ENCODE results near the gene OBSCN. TPM values are rescaled to one million over a fixed set of nuclear protein-coding genes. Genes with fewer than 3 reads are reported as not detected.
"Not testable (repeated sequence)": the region's sequence is repeated elsewhere in the genome, so short reads cannot be mapped to it uniquely, and the experiment has no call there.

OBSCN gene
- total RNA-seq, 2 experiments from 2014 or later: 6.6 to 8.0 TPM

- POLR2A ChIA-PET: no interaction called here
- Mint-ChIP-seq H3K4me1 (no peaks in the 10 kb centered on the region), H3K27ac (no peak overlapping the region), H3K4me3 (no peak overlapping the region), H3K27me3 (no peaks in the 10 kb centered on the region), H3K36me3 (ENCODE audit: low read depth) (no peaks in the 10 kb centered on the region), H3K9me3 (peaks cover 3% of the 10 kb centered on the region)
- CTCF ChIA-PET: interaction anchor here (0.9 kb wide), 1 partner anchor 14 kb away, joined by 3 read pairs; no protein-coding TSS in a partner anchor
- no peak for DNase-seq
Measured at GRCh38 chr1:228261706-228262105, 53.9 kb downstream of the OBSCN start.

GRCh38 chr1:228262475-228262874 lies 54.6 kb downstream of the OBSCN start:
- POLR2A ChIA-PET: interaction anchor here (0.8 kb wide), 1 partner anchor 9 kb away, joined by 4 read pairs; no protein-coding TSS in a partner anchor
- H3K27me3 Mint-ChIP-seq: no peaks in the 10 kb centered on the region
- CTCF ChIA-PET: no interaction called here

GRCh38 chr1:228263636-228264035 lies 55.8 kb downstream of the OBSCN start:
- no peak overlapping the region for H3K27ac Mint-ChIP-seq
- peaks cover 3% of the 10 kb centered on the region for H3K9me3 Mint-ChIP-seq
- H3K4me3 Mint-ChIP-seq: no peak overlapping the region
- CTCF ChIA-PET: no interaction called here
- no peaks in the 10 kb centered on the region for H3K36me3 Mint-ChIP-seq (ENCODE audit: low read depth)
- POLR2A ChIA-PET: no interaction called here
- no peaks in the 10 kb centered on the region for H3K27me3 Mint-ChIP-seq
- no peaks in the 10 kb centered on the region for H3K4me1 Mint-ChIP-seq
- DNase-seq: no peak

More at GRCh38 chr1:228262475-228262874, 54.6 kb downstream of the OBSCN start:
- Mint-ChIP-seq H3K4me1 (no peaks in the 10 kb centered on the region), H3K9me3 (peaks cover 3% of the 10 kb centered on the region), H3K27ac (no peak overlapping the region), H3K36me3 (ENCODE audit: low read depth) (no peaks in the 10 kb centered on the region), H3K4me3 (no peak overlapping the region)
- no peak for DNase-seq

- no peak overlapping the region for H3K27ac Mint-ChIP-seq
- DNase-seq: no peak
- POLR2A ChIA-PET: no interaction called here
- CTCF ChIA-PET: no interaction called here
- peaks cover 3% of the 10 kb centered on the region for H3K9me3 Mint-ChIP-seq
- no peak overlapping the region for H3K4me3 Mint-ChIP-seq
- H3K36me3 Mint-ChIP-seq (ENCODE audit: low read depth): no peaks in the 10 kb centered on the region
- H3K4me1 Mint-ChIP-seq: no peaks in the 10 kb centered on the region
- H3K27me3 Mint-ChIP-seq: no peaks in the 10 kb centered on the region
Measured at GRCh38 chr1:228264090-228264829, 56.4 kb downstream of the OBSCN start.

- Mint-ChIP-seq H3K4me3 (no peak overlapping the region), H3K4me1 (no peaks in the 10 kb centered on the region), H3K27ac (no peak overlapping the region), H3K27me3 (no peaks in the 10 kb centered on the region), H3K9me3 (peaks cover 3% of the 10 kb centered on the region), H3K36me3 (ENCODE audit: low read depth) (no peaks in the 10 kb centered on the region)
- POLR2A ChIA-PET: no interaction called here
- DNase-seq: no peak
- CTCF ChIA-PET: no interaction called here
Measured at GRCh38 chr1:228265167-228265566, 57.3 kb downstream of the OBSCN start.

- ChIA-PET CTCF (no interaction called here), POLR2A (no interaction called here)
- H3K27me3 Mint-ChIP-seq: no peaks in the 10 kb centered on the region
- H3K9me3 Mint-ChIP-seq: no peaks in the 10 kb centered on the region
- no peaks in the 10 kb centered on the region for H3K4me1 Mint-ChIP-seq
- no peak for DNase-seq
- no peak overlapping the region for H3K4me3 Mint-ChIP-seq
- no peak overlapping the region for H3K27ac Mint-ChIP-seq
- H3K36me3 Mint-ChIP-seq (ENCODE audit: low read depth): no peaks in the 10 kb centered on the region
Measured at GRCh38 chr1:228267962-228268880, 60.4 kb downstream of the OBSCN start.

GRCh38 chr1:228268881-228269265 lies 61.0 kb downstream of the OBSCN start:
- H3K9me3 Mint-ChIP-seq: no peaks in the 10 kb centered on the region
- H3K36me3 Mint-ChIP-seq (ENCODE audit: low read depth): no peaks in the 10 kb centered on the region
- no peak for DNase-seq
- H3K27ac Mint-ChIP-seq: no peak overlapping the region
- ChIA-PET POLR2A (no interaction called here), CTCF (no interaction called here)
- no peaks in the 10 kb centered on the region for H3K27me3 Mint-ChIP-seq
- no peak overlapping the region for H3K4me3 Mint-ChIP-seq
- H3K4me1 Mint-ChIP-seq: no peaks in the 10 kb centered on the region

- H3K27me3 Mint-ChIP-seq; DNase-seq; H3K27ac Mint-ChIP-seq; POLR2A ChIA-PET; H3K4me3 Mint-ChIP-seq; H3K36me3 Mint-ChIP-seq (ENCODE audit: low read depth); H3K4me1 Mint-ChIP-seq; H3K9me3 Mint-ChIP-seq: not testable (repeated sequence)
- CTCF ChIA-PET: interaction anchor here (0.6 kb wide), 1 partner anchor 311 kb away, joined by 3 read pairs; no protein-coding TSS in a partner anchor
Measured at GRCh38 chr1:228269431-228269830, 61.6 kb downstream of the OBSCN start.

- Mint-ChIP-seq H3K4me3 (no peak overlapping the region), H3K27me3 (no peaks in the 10 kb centered on the region), H3K27ac (no peak overlapping the region), H3K4me1 (peaks cover 3% of the 10 kb centered on the region), H3K36me3 (ENCODE audit: low read depth) (no peaks in the 10 kb centered on the region), H3K9me3 (no peaks in the 10 kb centered on the region)
- ChIA-PET CTCF (interaction anchor here (0.6 kb wide), 1 partner anchor 311 kb away, joined by 3 read pairs; no protein-coding TSS in a partner anchor), POLR2A (no interaction called here)
- no peak for DNase-seq
Measured at GRCh38 chr1:228270032-228270431, 62.2 kb downstream of the OBSCN start.

GRCh38 chr1:228271701-228272251 lies 63.9 kb downstream of the OBSCN start:
- Mint-ChIP-seq H3K27me3 (no peaks in the 10 kb centered on the region), H3K36me3 (ENCODE audit: low read depth) (no peaks in the 10 kb centered on the region), H3K4me1 (peaks cover 6% of the 10 kb centered on the region), H3K4me3 (no peak overlapping the region), H3K9me3 (no peaks in the 10 kb centered on the region), H3K27ac (no peak overlapping the region)
- POLR2A ChIA-PET: no interaction called here
- CTCF ChIA-PET: no interaction called here
- DNase-seq: no peak

GRCh38 chr1:228272331-228272791 lies 64.5 kb downstream of the OBSCN start:
- H3K27me3 Mint-ChIP-seq: no peaks in the 10 kb centered on the region
- H3K27ac Mint-ChIP-seq: no peak overlapping the region
- ChIA-PET POLR2A (no interaction called here), CTCF (no interaction called here)
- DNase-seq: no peak
- H3K4me3 Mint-ChIP-seq: no peak overlapping the region
- H3K36me3 Mint-ChIP-seq (ENCODE audit: low read depth): no peaks in the 10 kb centered on the region
- H3K9me3 Mint-ChIP-seq: no peaks in the 10 kb centered on the region
- peaks cover 6% of the 10 kb centered on the region for H3K4me1 Mint-ChIP-seq

GRCh38 chr1:228272831-228273571 lies 65.2 kb downstream of the OBSCN start:
- Mint-ChIP-seq H3K27ac (no peak overlapping the region), H3K27me3 (no peaks in the 10 kb centered on the region)
- CTCF ChIA-PET: no interaction called here

More at GRCh38 chr1:228272831-228273571, 65.2 kb downstream of the OBSCN start:
- Mint-ChIP-seq H3K4me3 (no peak overlapping the region), H3K36me3 (ENCODE audit: low read depth) (no peaks in the 10 kb centered on the region), H3K9me3 (no peaks in the 10 kb centered on the region), H3K4me1 (peaks cover 6% of the 10 kb centered on the region)
- POLR2A ChIA-PET: no interaction called here
- no peak for DNase-seq

All from activated CD4-positive, alpha-beta memory T cell treated with anti-CD3 and anti-CD28 coated beads, Interleukin-2, amount 10 ng/mL, durations not matched to agents 7 days and 5 days (primary cell).